Fibroblast of lung (primary cell): Measurements from ENCODE around the gene CNOT9. TPM values are rescaled to one million over a fixed set of nuclear protein-coding genes. Genes with fewer than 3 reads are reported as not detected.

Source experiments
- DNase-seq, 2 donors: peaks; one replicate each; pipeline versions ENCODE4 v3.0.0 to v3.0.0-alpha.2; 2010; ENCODE audit warnings: low read depth in 2 of 2
- H2AFZ ChIP-seq: 2 replicates; pipeline ENCODE4 v1.5.1; 2012; ENCODE audit warnings: low read length, control low read depth, inconsistent platforms
- H3K27ac ChIP-seq: 2 replicates; pipeline ENCODE4 v1.5.1; 2011; ENCODE audit warnings: low read length, control low read depth; ENCODE audit not compliant: insufficient read depth
- H3K27me3 ChIP-seq: 2 replicates; pipeline ENCODE4 v1.5.1; 2011; ENCODE audit warnings: mild to moderate bottlenecking, low read length; ENCODE audit not compliant: control insufficient read depth, insufficient read depth
- H3K36me3 ChIP-seq: 2 replicates; pipeline ENCODE4 v1.5.1; 2011; ENCODE audit warnings: low read length; ENCODE audit not compliant: control insufficient read depth, insufficient read depth
- H3K4me1 ChIP-seq: 2 replicates; pipeline ENCODE4 v1.5.1; 2011; ENCODE audit warnings: low read length; ENCODE audit not compliant: control insufficient read depth, insufficient read depth; ENCODE audit errors: extremely low read depth
- H3K4me2 ChIP-seq: 2 replicates; pipeline ENCODE4 v1.5.1; 2011; ENCODE audit warnings: low read length, control low read depth; ENCODE audit not compliant: insufficient read depth; ENCODE audit errors: extremely low read depth
- H3K4me3 ChIP-seq, 4 experiments: fragments of 200-600 bp in 1 of 4; sonication (generic) in 1 of 4; replicated peaks in 1 of 4; 2 replicates each; pipeline ENCODE4 v1.5.1; 2011 to 2016; ENCODE audit warnings: low read length in 4 of 4, low read depth in 3 of 4, mild to moderate bottlenecking in 3 of 4, control low read depth in 2 of 4, inconsistent platforms in 1 of 4, mixed read lengths in 1 of 4; ENCODE audit not compliant: insufficient read depth in 1 of 4; ENCODE audit errors: control extremely low read depth in 1 of 4
- H3K79me2 ChIP-seq: 2 replicates; pipeline ENCODE4 v1.5.1; 2012; ENCODE audit warnings: mild to moderate bottlenecking, low read length, inconsistent platforms; ENCODE audit not compliant: control insufficient read depth, insufficient read depth
- H3K9ac ChIP-seq: 2 replicates; pipeline ENCODE4 v1.5.1; 2011; ENCODE audit warnings: mild to moderate bottlenecking, low read length, control low read depth; ENCODE audit not compliant: insufficient read depth
- H3K9me3 ChIP-seq: 2 replicates; pipeline ENCODE4 v1.5.1; 2012; ENCODE audit warnings: low read depth, low read length; ENCODE audit not compliant: control insufficient read depth, insufficient read depth
- H4K20me1 ChIP-seq: 2 replicates; pipeline ENCODE4 v1.5.1; 2011; ENCODE audit warnings: low read length; ENCODE audit not compliant: control insufficient read depth, insufficient read depth; ENCODE audit errors: extremely low read depth
- EZH2 ChIP-seq: IDR thresholded peaks from 2 replicates; pipeline ENCODE4 v1.5.1; 2012; ENCODE audit warnings: low read length, control low read depth, mild to moderate bottlenecking; ENCODE audit errors: missing control alignments
- polyA plus RNA-seq, 2 donors: library from polyadenylated mRNA; depleted of rRNA in 1 of 2; stranded (reverse) in 1 of 2; unstranded in 1 of 2; fragments of >200 nt; gene quantifications; 2 replicates each; pipeline ENCODE4 v1.2.1, GENCODE V29; 2011 to 2012; ENCODE audit warnings: missing spikeins in 1 of 2
- total RNA-seq: library from RNA; depleted of rRNA; stranded (reverse); fragments of >200 nt; gene quantifications from 2 replicates; pipeline ENCODE4 v1.2.1, GENCODE V29; 2014
- TF ChIP-seq, protein P1 (sequence below), 2 donors: IDR thresholded peaks in 1 of 2; conservative IDR thresholded peaks in 1 of 2; 1 replicate in 1 of 2; 2 replicates in 1 of 2; pipeline ENCODE4 v1.5.1; 2011 to 2012; ENCODE audit warnings: low read length in 2 of 2, control low read depth in 1 of 2, inconsistent platforms in 1 of 2, low read depth in 1 of 2, mild to moderate bottlenecking in 1 of 2

Gene CNOT9
- total and polyA plus RNA-seq, 2 donors (not counting 1 experiment from before 2014, with no cell fraction given): 31.4 to 45.9 TPM

- no peak overlapping the region for H3K4me2 ChIP-seq
- no peak overlapping the region for H3K9ac ChIP-seq
- H3K36me3 ChIP-seq: peaks cover 19% of the 10 kb centered on the region
- TF ChIP-seq, protein P1, sequence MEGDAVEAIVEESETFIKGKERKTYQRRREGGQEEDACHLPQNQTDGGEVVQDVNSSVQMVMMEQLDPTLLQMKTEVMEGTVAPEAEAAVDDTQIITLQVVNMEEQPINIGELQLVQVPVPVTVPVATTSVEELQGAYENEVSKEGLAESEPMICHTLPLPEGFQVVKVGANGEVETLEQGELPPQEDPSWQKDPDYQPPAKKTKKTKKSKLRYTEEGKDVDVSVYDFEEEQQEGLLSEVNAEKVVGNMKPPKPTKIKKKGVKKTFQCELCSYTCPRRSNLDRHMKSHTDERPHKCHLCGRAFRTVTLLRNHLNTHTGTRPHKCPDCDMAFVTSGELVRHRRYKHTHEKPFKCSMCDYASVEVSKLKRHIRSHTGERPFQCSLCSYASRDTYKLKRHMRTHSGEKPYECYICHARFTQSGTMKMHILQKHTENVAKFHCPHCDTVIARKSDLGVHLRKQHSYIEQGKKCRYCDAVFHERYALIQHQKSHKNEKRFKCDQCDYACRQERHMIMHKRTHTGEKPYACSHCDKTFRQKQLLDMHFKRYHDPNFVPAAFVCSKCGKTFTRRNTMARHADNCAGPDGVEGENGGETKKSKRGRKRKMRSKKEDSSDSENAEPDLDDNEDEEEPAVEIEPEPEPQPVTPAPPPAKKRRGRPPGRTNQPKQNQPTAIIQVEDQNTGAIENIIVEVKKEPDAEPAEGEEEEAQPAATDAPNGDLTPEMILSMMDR (conservative IDR thresholded peaks at IDR 0.05 in 1 of 2, IDR thresholded peaks at IDR 0.05 in 1 of 2; ENCODE audit: low read depth in 1 of 2, low read length in 2 of 2): no peak
- TF ChIP-seq EZH2: no peak
- no peak overlapping the region for H3K4me3 ChIP-seq
- H3K9me3 ChIP-seq: no peaks in the 10 kb centered on the region
- no peaks in the 10 kb centered on the region for H3K4me1 ChIP-seq
- no peaks in the 10 kb centered on the region for H3K27me3 ChIP-seq
- no peaks in the 10 kb centered on the region for H3K79me2 ChIP-seq
- H3K27ac ChIP-seq: peak overlapping the region; percentile 48
- no peak overlapping the region for H2AFZ ChIP-seq
- H4K20me1 ChIP-seq: no peaks in the 10 kb centered on the region
- no peak for DNase-seq
Measured at GRCh38 chr2:218644721-218645120, 76.1 kb downstream of the CNOT9 start.

DNA sequence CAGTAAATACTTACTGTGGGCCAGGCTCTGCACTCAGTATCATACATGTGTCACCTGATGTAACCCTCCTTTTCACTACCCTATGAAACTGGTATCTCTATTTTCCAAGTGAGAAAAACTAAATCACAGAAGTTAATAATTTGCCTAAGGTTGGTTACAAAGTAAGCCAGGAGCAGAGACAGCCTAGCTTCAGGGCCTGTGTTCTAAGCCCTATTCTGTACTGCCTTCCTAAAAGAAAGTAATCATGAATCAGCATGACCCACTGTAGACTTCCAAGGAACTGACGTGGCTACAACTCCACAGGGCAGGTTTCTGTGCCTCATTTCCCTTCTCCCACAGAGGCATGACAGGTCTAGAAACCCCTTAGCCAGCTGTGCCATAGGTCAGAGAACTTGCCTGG is 76.5 kb downstream of the CNOT9 start:
- peak overlapping the region; percentile 48 for H3K27ac ChIP-seq
- peak; percentile 23 to 52 for DNase-seq
- H3K4me1 ChIP-seq: no peaks in the 10 kb centered on the region
- no peaks in the 10 kb centered on the region for H3K27me3 ChIP-seq
- no peak overlapping the region for H3K4me2 ChIP-seq
- H4K20me1 ChIP-seq: no peaks in the 10 kb centered on the region
- no peak for TF ChIP-seq EZH2
- TF ChIP-seq, protein P1 (conservative IDR thresholded peaks at IDR 0.05 in 1 of 2, IDR thresholded peaks at IDR 0.05 in 1 of 2; ENCODE audit: low read depth in 1 of 2, low read length in 2 of 2): no peak
- H2AFZ ChIP-seq: no peak overlapping the region
- H3K36me3 ChIP-seq: peaks cover 19% of the 10 kb centered on the region
- no peaks in the 10 kb centered on the region for H3K79me2 ChIP-seq
- no peaks in the 10 kb centered on the region for H3K9me3 ChIP-seq
- no peak overlapping the region for H3K9ac ChIP-seq
- H3K4me3 ChIP-seq: no peak overlapping the region

Other genes starting within 250 kb of the CNOT9 start
- under 0.01 and 0.17 TPM in 2 replicates for gene CATIP, start 212.0 kb upstream of the CNOT9 start, total RNA-seq
- gene CATIP, start 212.0 kb upstream of the CNOT9 start, polyA plus RNA-seq: not detected in 2 replicates
- gene SLC11A1, start 186.6 kb upstream of the CNOT9 start, total RNA-seq: 0.17 and 0.26 TPM in 2 replicates
- 0.02 and 0.03 TPM in 2 replicates for gene SLC11A1, start 186.6 kb upstream of the CNOT9 start, polyA plus RNA-seq
- 40.6 and 45.4 TPM in 2 replicates for gene CTDSP1, start 169.0 kb upstream of the CNOT9 start, total RNA-seq
- gene CTDSP1, start 169.0 kb upstream of the CNOT9 start, polyA plus RNA-seq: 69.6 and 71.6 TPM in 2 replicates
- not detected in 2 replicates for gene VIL1, start 149.7 kb upstream of the CNOT9 start, total RNA-seq
- gene VIL1, start 149.7 kb upstream of the CNOT9 start, polyA plus RNA-seq: not detected in 2 replicates
- gene USP37, start 488 bp upstream of the CNOT9 start, total RNA-seq: 8.3 and 10.3 TPM in 2 replicates
- gene USP37, start 488 bp upstream of the CNOT9 start, polyA plus RNA-seq: 3.5 and 4.6 TPM in 2 replicates
- gene PLCD4, start 39.1 kb downstream of the CNOT9 start, total RNA-seq: 3.9 and 10.7 TPM in 2 replicates
- 4.1 and 5.8 TPM in 2 replicates for gene PLCD4, start 39.1 kb downstream of the CNOT9 start, polyA plus RNA-seq
- 5.6 and 7.3 TPM in 2 replicates for gene ZNF142, start 90.8 kb downstream of the CNOT9 start, total RNA-seq
- 4.3 and 8.1 TPM in 2 replicates for gene ZNF142, start 90.8 kb downstream of the CNOT9 start, polyA plus RNA-seq
- gene BCS1L, start 90.8 kb downstream of the CNOT9 start, total RNA-seq: 26.2 and 38.3 TPM in 2 replicates
- gene BCS1L, start 90.8 kb downstream of the CNOT9 start, polyA plus RNA-seq: 28.8 and 38.8 TPM in 2 replicates
- 26.7 and 39.1 TPM in 2 replicates for gene RNF25, start 103.2 kb downstream of the CNOT9 start, total RNA-seq
- gene RNF25, start 103.2 kb downstream of the CNOT9 start, polyA plus RNA-seq: 42.1 and 75.0 TPM in 2 replicates
- gene STK36, start 103.2 kb downstream of the CNOT9 start, total RNA-seq: 32.1 and 36.0 TPM in 2 replicates
- gene STK36, start 103.2 kb downstream of the CNOT9 start, polyA plus RNA-seq: 21.4 and 24.7 TPM in 2 replicates
- 5.9 and 9.4 TPM in 2 replicates for gene TTLL4, start 142.0 kb downstream of the CNOT9 start, total RNA-seq
- gene TTLL4, start 142.0 kb downstream of the CNOT9 start, polyA plus RNA-seq: 6.1 and 14.4 TPM in 2 replicates
- gene CYP27A1, start 213.3 kb downstream of the CNOT9 start, total RNA-seq: 40.6 and 53.8 TPM in 2 replicates
- 12.7 and 16.2 TPM in 2 replicates for gene CYP27A1, start 213.3 kb downstream of the CNOT9 start, polyA plus RNA-seq